Upper lobe of left lung (tissue), 6 donors: ENCODE results near the gene PACSIN1. TPM values are rescaled to one million over a fixed set of nuclear protein-coding genes. Genes with fewer than 3 reads are reported as not detected.

Source experiments
- ATAC-seq, 2 donors: fragments of 200-7000 bp; cut with Tn5 transposase; one replicate each; pipeline ENCODE4 v1.9.1; 2022; ENCODE audit warnings: mild to moderate bottlenecking in 2 of 2, moderate library complexity in 2 of 2; ENCODE audit not compliant: low FRiP score in 2 of 2
- DNase-seq, 2 donors: peaks; one replicate each; pipeline ENCODE4 v3.0.0-alpha.2; 2019 to 2020
- H3K27ac ChIP-seq, 4 donors: fragments of 200-600 bp; sonication (generic); one replicate each; pipeline ENCODE4 v1.5.1; 2016 to 2019
- H3K27me3 ChIP-seq, 4 donors: fragments of 200-600 bp; sonication (generic); one replicate each; pipeline ENCODE4 v1.5.1; 2017 to 2019
- H3K36me3 ChIP-seq, 4 donors: fragments of 200-600 bp; sonication (generic); one replicate each; pipeline ENCODE4 v1.5.1; 2016 to 2019
- H3K4me1 ChIP-seq, 4 donors: fragments of 200-600 bp; sonication (generic); one replicate each; pipeline ENCODE4 v1.5.1; 2018 to 2019
- H3K4me3 ChIP-seq, 4 donors: fragments of 200-600 bp; sonication (generic); one replicate each; pipeline ENCODE4 v1.5.1; 2017 to 2019; ENCODE audit warnings: mild to moderate bottlenecking in 2 of 4, moderate library complexity in 1 of 4
- H3K9me3 ChIP-seq, 4 donors: fragments of 200-600 bp; sonication (generic); one replicate each; pipeline ENCODE4 v1.5.1; 2018 to 2019
- EP300 ChIP-seq, 4 donors: sonication (generic); formaldehyde crosslinking; IDR thresholded peaks; one replicate each; pipeline ENCODE4 v1.5.1; 2017; ENCODE audit warnings: antibody characterized with exemption in 4 of 4, control low read depth in 2 of 4
- POLR2A ChIP-seq, 4 donors: fragments of 450-650 bp; IDR thresholded peaks; one replicate each; pipeline ENCODE4 v1.5.1; 2016 to 2017; ENCODE audit warnings: antibody characterized with exemption in 4 of 4, mild to moderate bottlenecking in 2 of 4
- POLR2AphosphoS5 ChIP-seq, 2 donors: sonication (generic); formaldehyde crosslinking; IDR thresholded peaks; one replicate each; pipeline ENCODE4 v1.5.1; 2017; ENCODE audit warnings: antibody characterized with exemption in 2 of 2
- WGBS, 2 donors: methylation state at CpG; one replicate each; pipeline ENCODE4 v1.1.5; 2017 to 2018; 5-methylcytosine and 5-hydroxymethylcytosine counted together
- total RNA-seq, 6 donors: library from RNA; depleted of rRNA in 4 of 6; stranded (reverse); fragments of >200 nt in 4 of 6; gene quantifications; one replicate each; pipeline versions ENCODE4 v1.1.0 to v1.2.1, GENCODE V29; 2016 to 2021
- TF ChIP-seq, protein P1 (sequence below), 6 experiments: fragments of 450-650 bp in 4 of 6; fragments of 200-600 bp in 2 of 6; sonication (generic) in 2 of 6; IDR thresholded peaks; one replicate each; pipeline ENCODE4 v1.5.1; 2016 to 2019; ENCODE audit warnings: antibody characterized with exemption in 6 of 6
- donor health status: DM: no; HTN: no; CAD: no; lungs with moderate emphysema.
- donor health status: DM: no; HTN: yes; CAD: no; lungs with severe emphysema.

The PACSIN1 gene
- total RNA-seq: 1 to 10 TPM in 1 of 6 donors, under 1 TPM in 2, not detected in 3; 0.06 to 3.0 (median 0.17) TPM

- Histone ChIP-seq H3K27ac (no peak within 1 kb of the TSS), H3K4me1 (peaks cover 10 to 15% (median 12%) of the 10 kb centered on the region in 4 donors), H3K27me3 (peaks cover 0 to 18% (median 9%) of the 10 kb centered on the region in 4 donors), H3K9me3 (no peaks in the 10 kb centered on the region), H3K36me3 (no peaks in the 10 kb centered on the region), H3K4me3 (peak within 1 kb of the TSS; percentile 1 to 49 (median 38))
- peak in 1 of 2 donors; percentile 81 for DNase-seq
- TF ChIP-seq EP300 (IDR thresholded peaks at IDR 0.05) (no peak), POLR2AphosphoS5 (IDR thresholded peaks at IDR 0.05) (no peak), POLR2A (IDR thresholded peaks at IDR 0.05) (no peak)
- TF ChIP-seq, protein P1, sequence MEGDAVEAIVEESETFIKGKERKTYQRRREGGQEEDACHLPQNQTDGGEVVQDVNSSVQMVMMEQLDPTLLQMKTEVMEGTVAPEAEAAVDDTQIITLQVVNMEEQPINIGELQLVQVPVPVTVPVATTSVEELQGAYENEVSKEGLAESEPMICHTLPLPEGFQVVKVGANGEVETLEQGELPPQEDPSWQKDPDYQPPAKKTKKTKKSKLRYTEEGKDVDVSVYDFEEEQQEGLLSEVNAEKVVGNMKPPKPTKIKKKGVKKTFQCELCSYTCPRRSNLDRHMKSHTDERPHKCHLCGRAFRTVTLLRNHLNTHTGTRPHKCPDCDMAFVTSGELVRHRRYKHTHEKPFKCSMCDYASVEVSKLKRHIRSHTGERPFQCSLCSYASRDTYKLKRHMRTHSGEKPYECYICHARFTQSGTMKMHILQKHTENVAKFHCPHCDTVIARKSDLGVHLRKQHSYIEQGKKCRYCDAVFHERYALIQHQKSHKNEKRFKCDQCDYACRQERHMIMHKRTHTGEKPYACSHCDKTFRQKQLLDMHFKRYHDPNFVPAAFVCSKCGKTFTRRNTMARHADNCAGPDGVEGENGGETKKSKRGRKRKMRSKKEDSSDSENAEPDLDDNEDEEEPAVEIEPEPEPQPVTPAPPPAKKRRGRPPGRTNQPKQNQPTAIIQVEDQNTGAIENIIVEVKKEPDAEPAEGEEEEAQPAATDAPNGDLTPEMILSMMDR (IDR thresholded peaks at IDR 0.05): no peak
- peak in 1 of 2 donors; percentile 21 for ATAC-seq
- 3 to 4% methylated on average over 19 to 49 of the region's 67 CpGs for WGBS, 2 donors
Measured at GRCh38 chr6:34465531-34466241, at the start of gene PACSIN1. PACSIN1 (plus strand) TSS chr6:34466076; CDS start chr6:34526306, 60,230 bp downstream.

GRCh38 chr6:34416877-34417371 is 49.0 kb upstream of the PACSIN1 start:
- Histone ChIP-seq H3K27me3 (no peaks in the 10 kb centered on the region), H3K4me1 (peaks cover 6 to 10% (median 8%) of the 10 kb centered on the region in 4 donors), H3K9me3 (no peaks in the 10 kb centered on the region), H3K36me3 (peaks cover 18 to 62% (median 55%) of the 10 kb centered on the region in 4 donors), H3K4me3 (no peak overlapping the region), H3K27ac (no peak overlapping the region)
- ATAC-seq (no peak), DNase-seq (no peak)
- no peak for TF ChIP-seq EP300 (IDR thresholded peaks at IDR 0.05)
- WGBS, 2 donors: 76 to 81% methylated on average over 7 of the region's 7 CpGs

- WGBS, 2 donors: 83 to 89% methylated on average over 5 of the region's 5 CpGs
- Histone ChIP-seq H3K27ac (no peak overlapping the region), H3K9me3 (no peaks in the 10 kb centered on the region), H3K27me3 (no peaks in the 10 kb centered on the region), H3K4me1 (peaks cover 6 to 16% (median 9%) of the 10 kb centered on the region in 4 donors), H3K36me3 (peaks cover 33 to 76% (median 70%) of the 10 kb centered on the region in 4 donors), H3K4me3 (no peak overlapping the region)
- no peak for TF ChIP-seq POLR2A (IDR thresholded peaks at IDR 0.05)
- DNase-seq (no peak), ATAC-seq (no peak)
Measured at GRCh38 chr6:34418367-34418766, 47.5 kb upstream of the PACSIN1 start.

DNA sequence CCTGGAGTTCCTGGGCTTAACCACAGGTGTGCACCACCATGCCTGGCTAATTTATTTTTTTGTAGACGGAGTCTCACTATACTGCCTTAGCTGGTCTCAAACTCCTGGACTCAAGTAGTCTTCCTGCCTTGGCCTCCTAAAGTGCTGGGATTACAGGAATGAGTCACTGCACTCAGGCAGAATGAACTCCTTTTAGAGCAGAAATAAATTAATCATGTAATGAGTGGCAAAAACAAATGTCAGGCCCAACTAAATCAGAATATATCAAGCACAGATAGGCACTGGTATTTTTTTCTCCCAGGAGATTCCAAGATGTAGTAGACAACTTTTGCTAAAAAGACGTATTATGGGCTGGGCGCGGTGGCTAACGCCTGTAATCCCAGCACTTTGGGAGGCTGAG is 42.6 kb upstream of the PACSIN1 start:
- 94 to 97% methylated on average over 5 of the region's 5 CpGs for WGBS, 2 donors
- TF ChIP-seq EP300 (IDR thresholded peaks at IDR 0.05): no peak
- TF ChIP-seq POLR2A (IDR thresholded peaks at IDR 0.05): no peak
- TF ChIP-seq, protein P1 (IDR thresholded peaks at IDR 0.05): no peak
- no peak for TF ChIP-seq POLR2AphosphoS5 (IDR thresholded peaks at IDR 0.05)
- H3K27me3 ChIP-seq: no peaks in the 10 kb centered on the region
- H3K9me3 ChIP-seq: no peaks in the 10 kb centered on the region
- H3K27ac ChIP-seq: no peak overlapping the region
- ATAC-seq (no peak), DNase-seq (no peak)
- peaks cover 35 to 66% (median 61%) of the 10 kb centered on the region in 4 donors for H3K36me3 ChIP-seq
- H3K4me1 ChIP-seq: peaks cover 14 to 33% (median 21%) of the 10 kb centered on the region in 4 donors
- H3K4me3 ChIP-seq: no peak overlapping the region

DNA sequence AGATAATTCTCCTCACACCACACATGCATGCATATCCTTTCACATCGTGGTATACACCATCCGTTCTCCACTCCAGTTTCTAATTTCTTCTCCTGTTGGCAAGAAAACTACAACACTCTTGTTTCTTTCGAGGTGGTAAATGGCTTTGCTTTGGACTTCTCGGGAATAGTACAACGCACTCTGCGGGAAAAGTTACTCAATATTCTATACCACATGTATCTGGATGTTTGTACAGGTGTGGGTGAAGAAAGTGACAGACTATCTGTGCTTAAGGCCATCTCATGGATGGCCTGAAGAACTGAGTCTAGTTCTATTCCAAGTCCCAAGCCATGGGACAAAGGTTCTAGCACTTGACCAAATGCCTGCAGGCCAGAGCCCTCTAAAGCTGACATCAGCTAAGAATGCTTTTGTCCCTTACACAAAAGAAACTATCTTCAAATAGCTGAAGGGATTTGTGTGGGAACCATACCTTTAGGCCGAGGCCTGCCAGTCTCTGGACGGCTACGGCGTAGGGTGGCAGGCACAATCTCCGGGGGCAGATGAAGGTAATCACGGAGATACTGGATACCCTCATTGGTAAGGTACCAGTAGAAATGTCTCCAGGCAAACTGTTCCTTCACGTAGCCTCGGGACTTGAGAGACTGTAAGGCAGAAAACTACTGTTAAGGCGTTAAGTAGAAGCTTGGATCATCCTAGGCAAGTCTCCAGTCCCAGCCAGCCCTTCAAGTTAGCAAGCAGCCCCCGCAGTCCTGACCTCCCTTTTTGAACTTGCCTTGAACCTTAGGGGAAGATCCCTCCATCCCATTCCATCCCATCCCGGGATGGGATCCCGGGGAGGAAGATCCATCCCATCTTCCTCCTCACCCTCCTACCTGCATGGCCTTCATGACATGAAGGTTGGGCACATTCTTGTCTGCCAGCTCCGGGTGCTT is 41.4 kb upstream of the PACSIN1 start:
- no peaks in the 10 kb centered on the region for H3K9me3 ChIP-seq
- ATAC-seq (no peak), DNase-seq (no peak)
- H3K27ac ChIP-seq: peak overlapping the region in 3 of 4 donors; percentile 86 to 93 (median 87)
- peak overlapping the region in 3 of 4 donors; percentile 76 to 79 (median 78) for H3K4me3 ChIP-seq
- no peaks in the 10 kb centered on the region for H3K27me3 ChIP-seq
- peaks cover 14 to 33% (median 21%) of the 10 kb centered on the region in 4 donors for H3K4me1 ChIP-seq
- 80 to 83% methylated on average over 18 to 19 of the region's 19 CpGs for WGBS, 2 donors
- peaks cover 35 to 54% (median 49%) of the 10 kb centered on the region in 4 donors for H3K36me3 ChIP-seq
- TF ChIP-seq, protein P1 (IDR thresholded peaks at IDR 0.05): no peak
- TF ChIP-seq POLR2A (IDR thresholded peaks at IDR 0.05) (no peak), POLR2AphosphoS5 (IDR thresholded peaks at IDR 0.05) (no peak), EP300 (IDR thresholded peaks at IDR 0.05) (no peak)
